GM18861 (cell line): ENCODE results near the gene SOWAHC.
"Not testable (repeated sequence)": the region's sequence is repeated elsewhere in the genome, so short reads cannot be mapped to it uniquely, and the experiment has no call there.

Source experiments
- ATAC-seq: cut with Tn5 transposase; IDR thresholded peaks from one replicate; pipeline ENCODE4 v1.9.1; 2021; ENCODE audit not compliant: unreplicated experiment

Gene SOWAHC

GRCh38 chr2:109615637-109616144 is 1.5 kb downstream of the SOWAHC start:
- ATAC-seq = no peak

- no peak for ATAC-seq
Observed at GRCh38 chr2:109616184-109616583, 2.0 kb downstream of the SOWAHC start.

- ATAC-seq = no peak
Observed at GRCh38 chr2:109619032-109619615, 5.0 kb downstream of the SOWAHC start.

- no peak for ATAC-seq
Observed at GRCh38 chr2:109623297-109623696, 9.1 kb downstream of the SOWAHC start.

- no peak for ATAC-seq
Observed at GRCh38 chr2:109623923-109624322, 9.8 kb downstream of the SOWAHC start.

GRCh38 chr2:109624339-109624738 is 10.2 kb downstream of the SOWAHC start:
- no peak for ATAC-seq

- not testable (repeated sequence) for ATAC-seq
Observed at GRCh38 chr2:109628321-109628720, 14.2 kb downstream of the SOWAHC start.

GRCh38 chr2:109629867-109630266 is 15.7 kb downstream of the SOWAHC start:
- no peak for ATAC-seq

- ATAC-seq = no peak
Observed at GRCh38 chr2:109630441-109631430, 16.6 kb downstream of the SOWAHC start.

GRCh38 chr2:109631741-109632140 is 17.6 kb downstream of the SOWAHC start:
- no peak for ATAC-seq

GRCh38 chr2:109632158-109632789 is 18.1 kb downstream of the SOWAHC start:
- ATAC-seq = no peak

GRCh38 chr2:109633284-109633961 is 19.3 kb downstream of the SOWAHC start:
- ATAC-seq = no peak

- ATAC-seq = no peak
Observed at GRCh38 chr2:109635426-109636304, 21.5 kb downstream of the SOWAHC start.

GRCh38 chr2:109636317-109636716 is 22.2 kb downstream of the SOWAHC start:
- ATAC-seq = no peak

GRCh38 chr2:109637749-109638570 is 23.8 kb downstream of the SOWAHC start:
- peak; percentile 54 for ATAC-seq

GRCh38 chr2:109638795-109639194 is 24.6 kb downstream of the SOWAHC start:
- no peak for ATAC-seq

GRCh38 chr2:109640000-109640399 is 25.8 kb downstream of the SOWAHC start:
- ATAC-seq = not testable (repeated sequence)

GRCh38 chr2:109644571-109645275 is 30.6 kb downstream of the SOWAHC start:
- no peak for ATAC-seq
